Stimulated activated CD8-positive, alpha-beta memory T cell treated with anti-CD3 and anti-CD28 coated beads, Interleukin-7, amount 100 ng/mL, for 4 hours (primary cell): Measurements from ENCODE around the gene MKS1.

Experiments used
- DNase-seq, 2 donors: peaks; one replicate each; pipeline ENCODE4 v3.0.0-alpha.2; 2020; ENCODE audit warnings: low read depth in 2 of 2

MKS1 gene

GRCh38 chr17:58161566-58161965 is 57.5 kb downstream of the MKS1 start:
- DNase-seq, result no peak

GRCh38 chr17:58158181-58158580 is 60.9 kb downstream of the MKS1 start:
- DNase-seq, result no peak

GRCh38 chr17:58156839-58157803 is 61.9 kb downstream of the MKS1 start:
- peak; percentile 18 to 36 for DNase-seq
